ENCODE results near the gene IL19.

DNA sequence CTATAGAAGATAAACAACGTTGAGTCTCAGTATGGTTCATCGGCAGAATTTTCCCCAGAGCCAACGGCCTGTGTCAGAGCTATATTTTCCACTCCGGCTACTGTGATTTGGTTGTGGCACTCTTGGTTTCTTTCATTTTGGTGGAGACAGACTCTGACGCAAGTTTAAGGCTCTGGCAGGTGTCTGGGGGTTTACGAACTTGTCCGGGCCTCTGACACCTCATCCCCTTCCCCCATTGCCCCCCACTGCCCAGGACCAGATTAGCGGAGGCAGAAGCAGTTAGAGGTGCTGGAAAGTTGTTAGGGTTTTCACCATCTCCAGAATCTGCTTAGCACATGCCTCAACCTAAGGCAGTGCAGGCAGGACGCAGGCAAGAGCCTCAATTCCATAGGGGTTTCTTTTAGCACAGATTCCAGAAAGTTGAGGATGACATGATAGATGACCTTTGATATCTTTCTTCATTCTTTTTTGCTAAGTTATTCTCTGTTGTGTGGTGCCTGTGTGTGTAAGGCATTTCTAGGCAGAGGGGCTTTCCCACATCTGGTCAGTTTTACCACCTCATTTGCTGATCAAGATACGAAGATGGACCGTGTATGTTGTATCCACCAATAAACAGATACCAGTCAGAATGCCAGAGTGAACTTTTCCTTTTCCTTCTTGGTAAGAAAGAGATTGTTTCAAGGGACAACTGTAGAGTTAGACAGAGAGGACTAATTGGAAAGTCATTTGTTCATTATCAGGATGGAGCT, 20.1 kb downstream of the IL19 start:
- no peak for TF ChIP-seq BACH2 (CRISPR knock-in tag; IDR thresholded peaks at IDR 0.05; ENCODE audit: borderline replicate concordance)
- TF ChIP-seq GLIS3 (CRISPR knock-in tag; IDR thresholded peaks at IDR 0.05) = no peak
